ENCODE results near the gene RAD50.

GRCh38 chr5:132681476-132681831 is 124.7 kb downstream of the RAD50 start:
- TF ChIP-seq EP300 (IDR thresholded peaks at IDR 0.05; ENCODE audit: low read depth) (no peak), POLR2AphosphoS5 (IDR thresholded peaks at IDR 0.05) (no peak), POLR2A (IDR thresholded peaks at IDR 0.05) (no peak)
